ENCODE data around the gene AGPAT4. TPM values are rescaled to one million over a fixed set of nuclear protein-coding genes. Genes with fewer than 3 reads are reported as not detected.
"Not testable (repeated sequence)": the region's sequence is repeated elsewhere in the genome, so short reads cannot be mapped to it uniquely, and the experiment has no call there.

The AGPAT4 gene
- total RNA-seq, 1 experiment from 2014 or later: 0.07 TPM

DNA sequence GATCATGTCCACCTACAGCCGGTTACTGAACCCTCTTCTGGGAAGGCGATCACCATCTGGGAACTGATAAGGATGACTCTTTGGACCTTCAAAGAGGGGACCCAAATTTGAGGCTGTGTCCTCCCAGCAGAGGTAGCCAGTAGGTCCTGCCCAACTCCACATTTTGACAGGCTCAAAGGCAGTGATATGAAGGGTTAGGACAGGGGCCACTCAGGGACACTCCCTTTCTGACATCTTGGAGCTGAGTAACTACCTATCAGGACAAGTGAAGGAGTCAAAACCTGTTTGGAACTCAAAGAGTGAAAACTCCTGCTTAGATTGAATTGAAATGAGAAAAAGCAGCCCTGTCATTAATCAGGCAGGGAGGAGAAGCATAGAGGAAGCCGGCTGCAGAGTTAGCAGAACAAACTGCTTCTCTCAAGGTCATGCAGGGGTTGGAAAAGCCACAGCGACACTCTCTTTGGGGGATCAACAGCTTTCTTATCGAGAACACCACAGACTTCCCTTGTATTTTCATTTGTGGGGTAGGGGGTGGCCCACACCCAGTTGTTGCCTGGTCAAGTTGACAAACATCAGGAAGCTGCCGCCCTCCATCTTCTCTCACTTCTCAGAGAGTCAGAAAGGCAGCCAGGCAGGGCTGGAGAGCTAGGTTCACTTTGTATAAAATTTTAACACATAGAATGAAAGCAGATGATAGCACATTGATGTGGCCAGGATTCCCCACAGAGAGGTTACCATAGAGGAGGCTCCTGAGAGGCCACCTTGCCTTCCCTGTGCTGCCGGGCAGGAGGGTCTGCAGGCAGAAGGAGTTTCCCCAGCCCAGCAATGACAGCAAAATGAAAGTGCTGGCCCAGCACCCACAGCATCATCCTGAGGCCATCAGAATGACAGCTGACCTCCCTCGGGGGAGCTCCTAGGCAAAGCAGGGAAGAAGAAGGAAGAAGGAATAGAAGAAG is 47.6 kb downstream of the AGPAT4 start:
- no TSS peak for BruUV-seq (replicated peaks)
- ChIA-PET CTCF (no interaction called here), POLR2A (ENCODE audit: unreplicated experiment) (no interaction called here)
- H3K36me3 ChIP-seq (ENCODE audit: low read depth): no peaks in the 10 kb centered on the region
- no peaks in the 10 kb centered on the region for H3K9me3 ChIP-seq (ENCODE audit: insufficient read depth, low read depth)
- H3K4me3 ChIP-seq: no peak overlapping the region
- no peak overlapping the region for H3K27ac ChIP-seq
- H3K4me1 ChIP-seq (replicated peaks; ENCODE audit: insufficient read depth): no peaks in the 10 kb centered on the region
- no peaks in the 10 kb centered on the region for H3K9me2 ChIP-seq (ENCODE audit: insufficient read depth)
- DNase-seq: no peak
- H3K27me3 ChIP-seq (ENCODE audit: insufficient read depth, low read depth): peaks cover 26% of the 10 kb centered on the region
- no peak overlapping the region for H2AFZ ChIP-seq
- no peak overlapping the region for H3K4me2 ChIP-seq
- TF ChIP-seq, protein P1, sequence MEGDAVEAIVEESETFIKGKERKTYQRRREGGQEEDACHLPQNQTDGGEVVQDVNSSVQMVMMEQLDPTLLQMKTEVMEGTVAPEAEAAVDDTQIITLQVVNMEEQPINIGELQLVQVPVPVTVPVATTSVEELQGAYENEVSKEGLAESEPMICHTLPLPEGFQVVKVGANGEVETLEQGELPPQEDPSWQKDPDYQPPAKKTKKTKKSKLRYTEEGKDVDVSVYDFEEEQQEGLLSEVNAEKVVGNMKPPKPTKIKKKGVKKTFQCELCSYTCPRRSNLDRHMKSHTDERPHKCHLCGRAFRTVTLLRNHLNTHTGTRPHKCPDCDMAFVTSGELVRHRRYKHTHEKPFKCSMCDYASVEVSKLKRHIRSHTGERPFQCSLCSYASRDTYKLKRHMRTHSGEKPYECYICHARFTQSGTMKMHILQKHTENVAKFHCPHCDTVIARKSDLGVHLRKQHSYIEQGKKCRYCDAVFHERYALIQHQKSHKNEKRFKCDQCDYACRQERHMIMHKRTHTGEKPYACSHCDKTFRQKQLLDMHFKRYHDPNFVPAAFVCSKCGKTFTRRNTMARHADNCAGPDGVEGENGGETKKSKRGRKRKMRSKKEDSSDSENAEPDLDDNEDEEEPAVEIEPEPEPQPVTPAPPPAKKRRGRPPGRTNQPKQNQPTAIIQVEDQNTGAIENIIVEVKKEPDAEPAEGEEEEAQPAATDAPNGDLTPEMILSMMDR (conservative IDR thresholded peaks at IDR 0.05): no peak
- H3K79me2 ChIP-seq (ENCODE audit: low read depth): no peaks in the 10 kb centered on the region
- intact Hi-C loops (cut with micrococcal nuclease; ENCODE audit: unreplicated experiment): no loop called here
- no peaks in the 10 kb centered on the region for H4K20me1 ChIP-seq (ENCODE audit: insufficient read depth)
- no peaks in the 10 kb centered on the region for H3F3A ChIP-seq (ENCODE audit: insufficient read depth, low read depth)

DNA sequence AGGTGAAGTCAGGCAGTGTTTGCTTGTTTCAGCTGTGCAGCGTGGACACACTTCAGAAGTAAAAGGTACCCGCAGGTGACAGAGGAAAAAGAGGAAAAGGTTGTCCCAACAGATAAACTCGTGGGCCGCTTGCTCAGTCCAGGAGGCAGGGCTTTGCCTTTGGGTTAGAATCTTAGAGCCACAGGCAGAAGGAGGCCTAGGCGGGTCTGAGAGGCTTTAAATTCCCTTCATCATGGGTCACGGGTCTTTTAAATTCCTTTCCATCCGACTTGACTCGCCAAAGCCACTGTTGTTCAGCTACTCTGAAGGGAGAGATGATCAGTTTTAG is 48.2 kb downstream of the AGPAT4 start:
- no peaks in the 10 kb centered on the region for H3K79me2 ChIP-seq (ENCODE audit: low read depth)
- H3K9me2 ChIP-seq (ENCODE audit: insufficient read depth): no peaks in the 10 kb centered on the region
- H3K27me3 ChIP-seq (ENCODE audit: insufficient read depth, low read depth): peaks cover 24% of the 10 kb centered on the region
- no peak overlapping the region for H3K4me3 ChIP-seq
- no peak overlapping the region for H3K27ac ChIP-seq
- H3K36me3 ChIP-seq (ENCODE audit: low read depth): no peaks in the 10 kb centered on the region
- CTCF ChIA-PET: no interaction called here
- no peaks in the 10 kb centered on the region for H4K20me1 ChIP-seq (ENCODE audit: insufficient read depth)
- H3K9me3 ChIP-seq (ENCODE audit: insufficient read depth, low read depth): no peaks in the 10 kb centered on the region
- no peak for TF ChIP-seq EZH2 (IDR thresholded peaks at IDR 0.05; ENCODE audit: low read depth)
- TF ChIP-seq, protein P1 (conservative IDR thresholded peaks at IDR 0.05): no peak
- no peaks in the 10 kb centered on the region for H3K4me1 ChIP-seq (replicated peaks; ENCODE audit: insufficient read depth)
- POLR2A ChIA-PET (ENCODE audit: unreplicated experiment): no interaction called here
- H3K4me2 ChIP-seq: no peak overlapping the region
- H3F3A ChIP-seq (ENCODE audit: insufficient read depth, low read depth): no peaks in the 10 kb centered on the region
- H2AFZ ChIP-seq: no peak overlapping the region
- no TSS peak for BruUV-seq (replicated peaks)
- intact Hi-C loops (cut with micrococcal nuclease; ENCODE audit: unreplicated experiment): no loop called here
- DNase-seq: no peak

DNA sequence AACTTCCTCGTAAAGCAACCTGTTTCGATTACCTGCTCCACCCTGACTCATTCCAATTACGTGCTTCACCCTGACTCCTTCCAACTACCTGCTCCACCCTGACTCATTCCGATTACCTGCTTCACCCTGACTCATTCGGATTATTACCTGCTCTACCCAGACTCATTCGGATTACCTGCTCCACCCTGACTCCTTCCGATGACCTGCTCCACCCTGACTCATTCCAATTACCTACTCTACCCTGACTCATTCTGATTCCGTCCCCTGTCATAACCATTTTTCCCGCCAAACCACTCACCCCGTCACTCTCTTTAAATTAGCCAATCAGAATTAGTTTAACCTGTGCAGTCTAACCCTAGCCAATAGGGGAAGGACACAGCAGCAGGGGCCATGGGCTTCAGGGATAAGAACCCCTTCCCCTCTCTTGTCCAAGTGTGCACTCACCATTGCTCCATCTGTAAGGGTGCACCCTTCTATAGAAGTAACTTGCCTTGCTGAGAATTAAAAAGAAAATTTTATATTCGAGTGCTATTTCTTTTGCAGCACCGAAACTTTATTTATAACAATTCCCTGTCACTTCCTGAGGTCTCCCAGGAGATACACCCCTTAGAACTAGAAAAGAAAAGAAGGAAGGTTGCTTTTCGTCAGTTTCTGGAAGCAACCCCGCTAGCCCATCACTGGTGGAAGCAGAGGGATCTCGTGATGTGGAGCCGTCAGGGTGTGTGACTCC is 48.7 kb downstream of the AGPAT4 start:
- CTCF ChIA-PET; H3K79me2 ChIP-seq (ENCODE audit: low read depth); H3K36me3 ChIP-seq (ENCODE audit: low read depth); DNase-seq; intact Hi-C loops (cut with micrococcal nuclease; ENCODE audit: unreplicated experiment); H3F3A ChIP-seq (ENCODE audit: insufficient read depth, low read depth); H3K4me2 ChIP-seq; H3K4me1 ChIP-seq (replicated peaks; ENCODE audit: insufficient read depth); BruUV-seq (replicated peaks); H3K4me3 ChIP-seq; H3K9me2 ChIP-seq (ENCODE audit: insufficient read depth); H3K27ac ChIP-seq; H3K9me3 ChIP-seq (ENCODE audit: insufficient read depth, low read depth); H4K20me1 ChIP-seq (ENCODE audit: insufficient read depth); H2AFZ ChIP-seq: not testable (repeated sequence)
- H3K27me3 ChIP-seq (ENCODE audit: insufficient read depth, low read depth): peaks cover 23% of the 10 kb centered on the region
- POLR2A ChIA-PET (ENCODE audit: unreplicated experiment): interaction anchor here (0.6 kb wide), 1 partner anchor 428 kb away, joined by 9 read pairs; no protein-coding TSS in a partner anchor
